HCT116 (cell line): Measurements from ENCODE around the gene PCED1A. TPM values are rescaled to one million over a fixed set of nuclear protein-coding genes. Genes with fewer than 3 reads are reported as not detected.

Source experiments
- ATAC-seq: fragments of 200-7000 bp; cut with Tn5 transposase; 2 replicates; pipeline ENCODE4 v1.9.1; 2020; ENCODE audit warnings: mild to moderate bottlenecking, moderate library complexity
- BruUV-seq: library from RNA; stranded (reverse); fragments of 400-500 nt; replicated peaks from 2 replicates; lab custom pipeline; 2021; lab: Mats Ljungman, UMichigan
- CTCF ChIA-PET: fragments of 300-600 bp; sonication (Branson Sonifier 250); formaldehyde crosslinking; loops from one replicate; lab custom pipeline; 2021; ENCODE audit warnings: antibody characterized with exemption; lab: Charles Lee
- POLR2A ChIA-PET: fragments of 300-600, 350-600 bp; sonication (Branson Sonifier 250); formaldehyde crosslinking; loops from one replicate; lab custom pipeline; 2021; ENCODE audit warnings: antibody characterized with exemption; lab: Charles Lee
- RAD21 ChIA-PET, 2 experiments: fragments of 300-600 bp; sonication (Branson Sonifier 250); formaldehyde crosslinking; loops; one replicate each; lab custom pipeline; 2023; ENCODE audit warnings: low total read pairs in 2 of 2; ENCODE audit not compliant: uncharacterized antibody in 2 of 2, unreplicated experiment in 2 of 2, low non-redundant PET in 1 of 2; lab: Charles Lee
- DNase-seq: peaks from one replicate; pipeline ENCODE4 v3.0.0-alpha.2; 2010; ENCODE audit warnings: low read depth, low spot score
- H2AFZ ChIP-seq: fragments of 200-600 bp; shearing (Covaris generic), sonication (generic); 2 replicates; pipeline ENCODE4 v1.6.1; 2017; ENCODE audit warnings: low read depth, mixed run types, mixed read lengths, antibody characterized with exemption, low read length; ENCODE audit not compliant: poor library complexity, severe bottlenecking
- H3K27ac ChIP-seq: 2 replicates; pipeline ENCODE4 v1.5.1; 2012; ENCODE audit warnings: low read depth, low read length
- H3K27me3 ChIP-seq: fragments of 200-600 bp; sonication (generic); 2 replicates; pipeline ENCODE4 v1.6.1; 2016; ENCODE audit warnings: mixed run types, low read length, mixed read lengths; ENCODE audit not compliant: insufficient read depth
- H3K36me3 ChIP-seq, 2 experiments: fragments of 200-500 bp in 1 of 2; fragments of 200-600 bp in 1 of 2; sonication (Bioruptor generic) in 1 of 2; sonication (generic) in 1 of 2; 2 replicates each; pipeline versions ENCODE4 v1.5.1 to v1.6.1; 2014 to 2016; ENCODE audit warnings: low read length in 2 of 2, inconsistent platforms in 1 of 2, mixed read lengths in 1 of 2, mixed run types in 1 of 2; ENCODE audit not compliant: insufficient read depth in 2 of 2, control insufficient read depth in 1 of 2
- H3K4me1 ChIP-seq, 2 experiments: fragments of 200-600 bp in 1 of 2; sonication (generic) in 1 of 2; 2 replicates each; pipeline versions ENCODE4 v1.5.1 to v1.6.1; 2012 to 2017; ENCODE audit warnings: low read length in 2 of 2, inconsistent platforms in 1 of 2, mild to moderate bottlenecking in 1 of 2, mixed read lengths in 1 of 2, mixed run types in 1 of 2, moderate library complexity in 1 of 2; ENCODE audit not compliant: insufficient read depth in 2 of 2, control insufficient read depth in 1 of 2
- H3K4me2 ChIP-seq: fragments of 200-600 bp; sonication (generic); 2 replicates; pipeline ENCODE4 v1.6.1; 2017; ENCODE audit warnings: mixed run types, low read length, mixed read lengths
- H3K4me3 ChIP-seq, 2 experiments: fragments of 200-600 bp in 1 of 2; sonication (generic) in 1 of 2; replicated peaks in 1 of 2; 2 replicates each; pipeline ENCODE4 v1.5.1; 2011 to 2016; ENCODE audit warnings: low read length in 2 of 2, control low read depth in 1 of 2, low read depth in 1 of 2, mild to moderate bottlenecking in 1 of 2, mixed read lengths in 1 of 2, mixed run types in 1 of 2
- H3K79me2 ChIP-seq: fragments of 200-600 bp; sonication (generic); 2 replicates; pipeline ENCODE4 v1.6.1; 2017; ENCODE audit warnings: mild to moderate bottlenecking, mixed run types, low read length, moderate library complexity, mixed read lengths; ENCODE audit not compliant: insufficient read depth
- H3K9ac ChIP-seq: fragments of 200-600 bp; sonication (generic); 2 replicates; pipeline ENCODE4 v1.6.1; 2016; ENCODE audit warnings: low read length, mixed read lengths
- H3K9me2 ChIP-seq: fragments of 200-600 bp; sonication (generic), shearing (Covaris generic); 2 replicates; pipeline ENCODE4 v1.6.1; 2017; ENCODE audit warnings: mixed run types, mild to moderate bottlenecking, moderate library complexity; ENCODE audit not compliant: insufficient read depth
- H3K9me3 ChIP-seq, 2 experiments: fragments of 200-500 bp in 1 of 2; fragments of 200-600 bp in 1 of 2; sonication (Bioruptor generic) in 1 of 2; sonication (generic) in 1 of 2; 2 replicates each; pipeline ENCODE4 v1.6.1; 2014 to 2017; ENCODE audit warnings: low read length in 2 of 2, mixed read lengths in 2 of 2, inconsistent platforms in 1 of 2, low read depth in 1 of 2, mild to moderate bottlenecking in 1 of 2, mixed run types in 1 of 2, moderate library complexity in 1 of 2; ENCODE audit not compliant: control insufficient read depth in 1 of 2, insufficient read depth in 1 of 2
- H4K20me1 ChIP-seq: fragments of 200-600 bp; sonication (generic), shearing (Covaris generic); 2 replicates; pipeline ENCODE4 v1.6.1; 2017; ENCODE audit warnings: mixed run types, mild to moderate bottlenecking, moderate library complexity; ENCODE audit not compliant: insufficient read depth
- ATF3 ChIP-seq: IDR thresholded peaks from 2 replicates; pipeline ENCODE4 v1.6.1; 2012
- CEBPB ChIP-seq: IDR thresholded peaks from 2 replicates; pipeline ENCODE4 v1.6.1; 2012; ENCODE audit warnings: low read depth
- EZH2phosphoT487 ChIP-seq: fragments of 200-600 bp; IDR thresholded peaks from 2 replicates; pipeline ENCODE4 v1.6.1; 2018; ENCODE audit warnings: antibody characterized with exemption, borderline replicate concordance
- FOSL1 ChIP-seq: IDR thresholded peaks from 2 replicates; pipeline ENCODE4 v1.6.1; 2012; ENCODE audit warnings: low read depth
- JUND ChIP-seq: IDR thresholded peaks from 2 replicates; pipeline ENCODE4 v1.6.1; 2012
- POLR2AphosphoS5 ChIP-seq: IDR thresholded peaks from 2 replicates; pipeline ENCODE4 v1.6.1; 2011; ENCODE audit warnings: mild to moderate bottlenecking, low read depth, low read length, moderate library complexity
- RAD21 ChIP-seq: IDR thresholded peaks from 2 replicates; pipeline ENCODE4 v1.6.1; 2012; ENCODE audit warnings: low read depth, mild to moderate bottlenecking
- REST ChIP-seq: IDR thresholded peaks from 2 replicates; pipeline ENCODE4 v1.6.1; 2012; ENCODE audit warnings: low read depth
- SIN3A ChIP-seq: IDR thresholded peaks from 2 replicates; pipeline ENCODE4 v1.6.1; 2012; ENCODE audit warnings: low read depth
- SP1 ChIP-seq: IDR thresholded peaks from 2 replicates; pipeline ENCODE4 v1.6.1; 2012; ENCODE audit warnings: low read depth
- SRF ChIP-seq: IDR thresholded peaks from 2 replicates; pipeline ENCODE4 v1.6.1; 2012; ENCODE audit warnings: low read depth
- ZBTB33 ChIP-seq: IDR thresholded peaks from 2 replicates; pipeline ENCODE4 v1.6.1; 2011; ENCODE audit warnings: mild to moderate bottlenecking, low read length, moderate library complexity; ENCODE audit not compliant: insufficient replicate concordance; ENCODE audit errors: extremely low read depth
- ZFX ChIP-seq: fragments of 450-650 bp; IDR thresholded peaks from 2 replicates; pipeline ENCODE4 v1.6.1; 2017
- intact Hi-C: fragments of 100-400 bp; cut with micrococcal nuclease; formaldehyde crosslinking; loops from 2 replicates; pipeline ENCODE4 v1.10.0; 2022
- total RNA-seq: library from RNA; stranded (reverse); gene quantifications from one replicate; pipeline ENCODE4 v1.2.1, GENCODE V29; 2021; ENCODE audit not compliant: unreplicated experiment

The PCED1A gene
- total RNA-seq, 1 experiment from 2014 or later, result 31.8 TPM

GRCh38 chr20:2799688-2800520, 40.6 kb downstream of the PCED1A start:
- Histone ChIP-seq H3K79me2 (no peaks in the 10 kb centered on the region), H4K20me1 (no peaks in the 10 kb centered on the region), H3K27me3 (no peaks in the 10 kb centered on the region), H3K36me3 (no peaks in the 10 kb centered on the region), H3K27ac (no peak overlapping the region), H3K9me2 (no peaks in the 10 kb centered on the region), H3K4me3 (no peak overlapping the region), H3K4me2 (no peak overlapping the region), H3K9ac (no peak overlapping the region), H3K9me3 (no peaks in the 10 kb centered on the region), H3K4me1 (peaks cover 8 to 13% of the 10 kb centered on the region in 2 experiments; a peak in 3 of 4 replicates), H2AFZ (no peak overlapping the region)
- TF ChIP-seq SIN3A (no peak), FOSL1 (no peak), REST (no peak), ATF3 (no peak), ZBTB33 (no peak), EZH2phosphoT487 (no peak), JUND (no peak), ZFX (no peak), SRF (no peak), CEBPB (no peak), POLR2AphosphoS5 (no peak), SP1 (no peak), RAD21 (no peak)
- ATAC-seq (no peak), DNase-seq (no peak)
- CTCF ChIA-PET, result no interaction called here
- RAD21 ChIA-PET, result no interaction called here
- intact Hi-C loops, result no loop called here
- POLR2A ChIA-PET, result no interaction called here
- BruUV-seq, result no TSS peak
